K562 (cell line): Measurements from ENCODE around the gene HNRNPF. TPM values are rescaled to one million over a fixed set of nuclear protein-coding genes. Genes with fewer than 3 reads are reported as not detected.

Experiments
- BHLHE40 ChIP-seq: IDR thresholded peaks from 2 replicates; pipeline ENCODE4 v1.6.1; 2011; ENCODE audit warnings: low read length, improper control_type of control experiment
- ETV5 ChIP-seq: sonication (generic); formaldehyde crosslinking; IDR thresholded peaks from 2 replicates; pipeline ENCODE4 v1.4.0; 2020; ENCODE audit warnings: low read depth, mild to moderate bottlenecking, missing genetic modification reagents
- HDGF ChIP-seq: fragments of 450-650 bp; IDR thresholded peaks from 2 replicates; pipeline ENCODE4 v1.6.1; 2016
- ILF3 ChIP-seq: fragments of 450-650 bp; IDR thresholded peaks from 2 replicates; pipeline ENCODE4 v1.6.1; 2018; ENCODE audit warnings: antibody characterized with exemption, mild to moderate bottlenecking, moderate library complexity, borderline replicate concordance
- KDM4B ChIP-seq, 2 experiments: fragments of 450-650 bp in 1 of 2; sonication (generic) in 1 of 2; IDR thresholded peaks; 2 replicates each; pipeline ENCODE4 v1.6.1; 2016 to 2017; ENCODE audit warnings: borderline replicate concordance in 2 of 2, antibody characterized with exemption in 1 of 2, low read depth in 1 of 2, mild to moderate bottlenecking in 1 of 2
- KLF13 ChIP-seq: fragments of 450-650 bp; IDR thresholded peaks from 2 replicates; pipeline ENCODE4 v1.6.1; 2016; ENCODE audit warnings: missing genetic modification characterization, low read depth, mild to moderate bottlenecking, missing compliant biosample characterization, moderate library complexity, borderline replicate concordance
- MEF2A ChIP-seq: IDR thresholded peaks from 2 replicates; pipeline ENCODE4 v1.6.1; 2011; ENCODE audit warnings: low read depth, mild to moderate bottlenecking, low read length, moderate library complexity; ENCODE audit not compliant: control insufficient read depth
- TARDBP ChIP-seq: fragments of 450-650 bp; IDR thresholded peaks from 2 replicates; pipeline ENCODE4 v1.6.1; 2016
- YY1 ChIP-seq, 3 experiments: IDR thresholded peaks; 2 replicates each; pipeline ENCODE4 v1.6.1; 2011; ENCODE audit warnings: low read length in 2 of 3, mild to moderate bottlenecking in 2 of 3, moderate library complexity in 2 of 3, borderline replicate concordance in 1 of 3, control low read depth in 1 of 3, low read depth in 1 of 3; ENCODE audit not compliant: insufficient read depth in 3 of 3, insufficient replicate concordance in 2 of 3, control insufficient read depth in 1 of 3, insufficient read length in 1 of 3; ENCODE audit errors: extremely low read depth in 1 of 3
- ZBTB17 ChIP-seq: fragments of 450-650 bp; formaldehyde crosslinking; IDR thresholded peaks from 2 replicates; pipeline ENCODE4 v1.4.0; 2020; ENCODE audit warnings: mild to moderate bottlenecking
- ZNF134 ChIP-seq: fragments of 250-450 bp; sonication (Bioruptor Pico); conservative IDR thresholded peaks from 2 replicates; pipeline ENCODE4 v1.4.0; 2020
- ZNF583 ChIP-seq: fragments of 250-450 bp; sonication (Bioruptor Pico); IDR thresholded peaks from 2 replicates; pipeline ENCODE4 v1.4.0; 2020
- polyA plus RNA-seq, 8 experiments: library from polyadenylated mRNA; depleted of rRNA in 4 of 8; stranded (reverse) in 5 of 8; unstranded in 3 of 8; fragments of >200 nt; fragmentation: Nextera tagmentation in 2 of 8; fragmentation: Illumina TruSeq in 1 of 8; extraction: Ambion mirVana in 2 of 8; extraction: Trizol in 1 of 8; gene quantifications; 2 replicates each; pipeline versions ENCODE4 v1.2.1 to v1.2.3, GENCODE V29; 2011 to 2014; ENCODE audit warnings: inconsistent platforms in 1 of 8, missing spikeins in 1 of 8
- total RNA-seq, 7 experiments: library from RNA; depleted of rRNA in 6 of 7; stranded (reverse); fragments of >200 nt in 6 of 7; fragmentation: Illumina TruSeq in 2 of 7; extraction: Trizol in 2 of 7; gene quantifications; 2 replicates each; pipeline versions ENCODE4 v1.2.1 to v1.2.3, GENCODE V29; 2011 to 2021; ENCODE audit warnings: low replicate concordance in 1 of 7
- TF ChIP-seq, protein P1 (sequence below), 2 experiments: fragments of 450-650 bp; IDR thresholded peaks; 2 replicates each; pipeline ENCODE4 v1.6.1; 2018; ENCODE audit warnings: mild to moderate bottlenecking in 2 of 2, low read depth in 1 of 2; ENCODE audit not compliant: partially characterized antibody in 2 of 2
- TF ChIP-seq, protein P2 (sequence below): fragments of 250-450 bp; sonication (Bioruptor Pico); IDR thresholded peaks from 2 replicates; pipeline ENCODE4 v1.4.0; 2020; ENCODE audit warnings: borderline replicate concordance
- TF ChIP-seq, protein P3 (sequence below): fragments of 450-650 bp; IDR thresholded peaks from 2 replicates; pipeline ENCODE4 v1.7.1; 2018; ENCODE audit warnings: mild to moderate bottlenecking, low read depth; ENCODE audit not compliant: partially characterized antibody

HNRNPF gene
- total and polyA plus RNA-seq, 9 of the 15 experiments (the other 6 are each of a cell fraction or from before 2014, with no cell fraction given): 192 to 489 (median 416) TPM

DNA sequence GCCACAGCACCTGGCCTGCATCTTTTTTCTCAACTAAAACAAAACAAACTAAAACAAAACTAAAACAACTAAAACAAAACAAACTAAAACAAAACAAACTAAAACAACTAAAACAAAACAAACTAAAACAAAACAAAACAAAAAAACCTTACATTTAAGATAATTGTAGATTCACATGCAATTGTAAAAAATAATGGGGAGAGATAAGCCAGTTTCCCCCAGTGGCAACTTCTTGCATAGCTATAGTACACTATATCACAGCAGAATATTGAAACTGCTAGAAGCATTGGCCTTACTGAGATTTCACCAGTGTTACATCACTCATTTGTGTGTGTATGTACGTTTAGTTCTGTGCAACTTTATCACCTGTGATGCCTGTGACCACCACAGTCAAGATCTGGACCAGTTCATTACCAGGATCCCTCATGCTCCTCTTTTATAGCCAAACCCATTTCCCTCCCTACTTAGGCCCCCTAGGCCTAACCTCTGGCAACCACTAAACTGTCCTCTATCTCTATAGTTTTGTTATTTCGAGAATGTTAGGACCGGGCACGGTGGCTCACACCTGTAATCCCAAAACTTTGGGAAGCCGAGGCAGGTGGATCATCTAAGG is 28.3 kb downstream of the HNRNPF start (continued):
- TF ChIP-seq, protein P1, sequence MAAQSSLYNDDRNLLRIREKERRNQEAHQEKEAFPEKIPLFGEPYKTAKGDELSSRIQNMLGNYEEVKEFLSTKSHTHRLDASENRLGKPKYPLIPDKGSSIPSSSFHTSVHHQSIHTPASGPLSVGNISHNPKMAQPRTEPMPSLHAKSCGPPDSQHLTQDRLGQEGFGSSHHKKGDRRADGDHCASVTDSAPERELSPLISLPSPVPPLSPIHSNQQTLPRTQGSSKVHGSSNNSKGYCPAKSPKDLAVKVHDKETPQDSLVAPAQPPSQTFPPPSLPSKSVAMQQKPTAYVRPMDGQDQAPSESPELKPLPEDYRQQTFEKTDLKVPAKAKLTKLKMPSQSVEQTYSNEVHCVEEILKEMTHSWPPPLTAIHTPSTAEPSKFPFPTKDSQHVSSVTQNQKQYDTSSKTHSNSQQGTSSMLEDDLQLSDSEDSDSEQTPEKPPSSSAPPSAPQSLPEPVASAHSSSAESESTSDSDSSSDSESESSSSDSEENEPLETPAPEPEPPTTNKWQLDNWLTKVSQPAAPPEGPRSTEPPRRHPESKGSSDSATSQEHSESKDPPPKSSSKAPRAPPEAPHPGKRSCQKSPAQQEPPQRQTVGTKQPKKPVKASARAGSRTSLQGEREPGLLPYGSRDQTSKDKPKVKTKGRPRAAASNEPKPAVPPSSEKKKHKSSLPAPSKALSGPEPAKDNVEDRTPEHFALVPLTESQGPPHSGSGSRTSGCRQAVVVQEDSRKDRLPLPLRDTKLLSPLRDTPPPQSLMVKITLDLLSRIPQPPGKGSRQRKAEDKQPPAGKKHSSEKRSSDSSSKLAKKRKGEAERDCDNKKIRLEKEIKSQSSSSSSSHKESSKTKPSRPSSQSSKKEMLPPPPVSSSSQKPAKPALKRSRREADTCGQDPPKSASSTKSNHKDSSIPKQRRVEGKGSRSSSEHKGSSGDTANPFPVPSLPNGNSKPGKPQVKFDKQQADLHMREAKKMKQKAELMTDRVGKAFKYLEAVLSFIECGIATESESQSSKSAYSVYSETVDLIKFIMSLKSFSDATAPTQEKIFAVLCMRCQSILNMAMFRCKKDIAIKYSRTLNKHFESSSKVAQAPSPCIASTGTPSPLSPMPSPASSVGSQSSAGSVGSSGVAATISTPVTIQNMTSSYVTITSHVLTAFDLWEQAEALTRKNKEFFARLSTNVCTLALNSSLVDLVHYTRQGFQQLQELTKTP (IDR thresholded peaks at IDR 0.05; ENCODE audit: low read depth in 1 of 2, partially characterized antibody in 2 of 2): peak in 1 of 2 experiments; percentile 59
- TF ChIP-seq KLF13 (tag) (no peak), ILF3 (no peak), ZNF134 (CRISPR knock-in tag) (no peak), HDGF (no peak), YY1 (IDR thresholded peaks at IDR 0.05; ENCODE audit: borderline replicate concordance in 1 of 3, control insufficient read depth in 1 of 3, extremely low read depth in 1 of 3, insufficient read depth in 3 of 3, insufficient read length in 1 of 3, insufficient replicate concordance in 2 of 3, low read depth in 1 of 3, low read length in 2 of 3) (no peak), ZBTB17 (no peak), BHLHE40 (no peak), KDM4B (IDR thresholded peaks at IDR 0.05; ENCODE audit: borderline replicate concordance in 2 of 2, low read depth in 1 of 2) (no peak; a peak in 1 of 4 replicates), ZNF583 (CRISPR knock-in tag) (no peak), TARDBP (no peak), ETV5 (CRISPR knock-in tag) (no peak), MEF2A (no peak)
- TF ChIP-seq, protein P2, sequence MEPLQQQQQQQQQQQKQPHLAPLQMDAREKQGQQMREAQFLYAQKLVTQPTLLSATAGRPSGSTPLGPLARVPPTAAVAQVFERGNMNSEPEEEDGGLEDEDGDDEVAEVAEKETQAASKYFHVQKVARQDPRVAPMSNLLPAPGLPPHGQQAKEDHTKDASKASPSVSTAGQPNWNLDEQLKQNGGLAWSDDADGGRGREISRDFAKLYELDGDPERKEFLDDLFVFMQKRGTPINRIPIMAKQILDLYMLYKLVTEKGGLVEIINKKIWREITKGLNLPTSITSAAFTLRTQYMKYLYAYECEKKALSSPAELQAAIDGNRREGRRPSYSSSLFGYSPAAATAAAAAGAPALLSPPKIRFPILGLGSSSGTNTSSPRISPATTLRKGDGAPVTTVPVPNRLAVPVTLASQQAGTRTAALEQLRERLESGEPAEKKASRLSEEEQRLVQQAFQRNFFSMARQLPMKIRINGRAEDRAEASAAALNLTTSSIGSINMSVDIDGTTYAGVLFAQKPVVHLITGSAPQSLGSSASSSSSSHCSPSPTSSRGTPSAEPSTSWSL (CRISPR knock-in tag): no peak
- TF ChIP-seq, protein P3, sequence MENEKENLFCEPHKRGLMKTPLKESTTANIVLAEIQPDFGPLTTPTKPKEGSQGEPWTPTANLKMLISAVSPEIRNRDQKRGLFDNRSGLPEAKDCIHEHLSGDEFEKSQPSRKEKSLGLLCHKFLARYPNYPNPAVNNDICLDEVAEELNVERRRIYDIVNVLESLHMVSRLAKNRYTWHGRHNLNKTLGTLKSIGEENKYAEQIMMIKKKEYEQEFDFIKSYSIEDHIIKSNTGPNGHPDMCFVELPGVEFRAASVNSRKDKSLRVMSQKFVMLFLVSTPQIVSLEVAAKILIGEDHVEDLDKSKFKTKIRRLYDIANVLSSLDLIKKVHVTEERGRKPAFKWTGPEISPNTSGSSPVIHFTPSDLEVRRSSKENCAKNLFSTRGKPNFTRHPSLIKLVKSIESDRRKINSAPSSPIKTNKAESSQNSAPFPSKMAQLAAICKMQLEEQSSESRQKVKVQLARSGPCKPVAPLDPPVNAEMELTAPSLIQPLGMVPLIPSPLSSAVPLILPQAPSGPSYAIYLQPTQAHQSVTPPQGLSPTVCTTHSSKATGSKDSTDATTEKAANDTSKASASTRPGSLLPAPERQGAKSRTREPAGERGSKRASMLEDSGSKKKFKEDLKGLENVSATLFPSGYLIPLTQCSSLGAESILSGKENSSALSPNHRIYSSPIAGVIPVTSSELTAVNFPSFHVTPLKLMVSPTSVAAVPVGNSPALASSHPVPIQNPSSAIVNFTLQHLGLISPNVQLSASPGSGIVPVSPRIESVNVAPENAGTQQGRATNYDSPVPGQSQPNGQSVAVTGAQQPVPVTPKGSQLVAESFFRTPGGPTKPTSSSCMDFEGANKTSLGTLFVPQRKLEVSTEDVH: peak; percentile 80
